Measurements from ENCODE around the gene ETS1. TPM values are rescaled to one million over a fixed set of nuclear protein-coding genes. Genes with fewer than 3 reads are reported as not detected.

ETS1 gene
- total RNA-seq, 1 donor from 2014 or later: 121 TPM

DNA sequence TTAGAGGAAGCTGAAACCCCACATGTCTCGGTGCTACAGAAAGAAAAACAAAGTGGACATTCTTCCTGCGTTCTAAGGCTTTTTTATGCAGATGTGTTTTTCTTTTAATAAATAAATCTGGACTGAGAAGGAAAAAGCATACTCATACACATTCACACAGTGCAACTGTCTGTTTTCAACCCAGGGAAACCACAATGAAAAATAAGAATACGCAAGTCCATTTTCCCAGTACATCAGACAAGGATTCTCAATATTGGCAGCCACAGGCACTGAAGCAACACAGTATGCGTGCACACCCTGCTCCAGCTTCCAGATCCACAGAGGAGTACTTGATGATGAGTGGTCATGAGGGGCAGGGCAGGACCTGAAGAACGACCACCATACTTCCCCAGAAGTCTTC, 86.9 kb downstream of the ETS1 start:
- H3K4me3 ChIP-seq: no peak overlapping the region
- ATAC-seq: no peak
- intact Hi-C loops (cut with DNase I): no loop called here
- TF ChIP-seq, protein P1, sequence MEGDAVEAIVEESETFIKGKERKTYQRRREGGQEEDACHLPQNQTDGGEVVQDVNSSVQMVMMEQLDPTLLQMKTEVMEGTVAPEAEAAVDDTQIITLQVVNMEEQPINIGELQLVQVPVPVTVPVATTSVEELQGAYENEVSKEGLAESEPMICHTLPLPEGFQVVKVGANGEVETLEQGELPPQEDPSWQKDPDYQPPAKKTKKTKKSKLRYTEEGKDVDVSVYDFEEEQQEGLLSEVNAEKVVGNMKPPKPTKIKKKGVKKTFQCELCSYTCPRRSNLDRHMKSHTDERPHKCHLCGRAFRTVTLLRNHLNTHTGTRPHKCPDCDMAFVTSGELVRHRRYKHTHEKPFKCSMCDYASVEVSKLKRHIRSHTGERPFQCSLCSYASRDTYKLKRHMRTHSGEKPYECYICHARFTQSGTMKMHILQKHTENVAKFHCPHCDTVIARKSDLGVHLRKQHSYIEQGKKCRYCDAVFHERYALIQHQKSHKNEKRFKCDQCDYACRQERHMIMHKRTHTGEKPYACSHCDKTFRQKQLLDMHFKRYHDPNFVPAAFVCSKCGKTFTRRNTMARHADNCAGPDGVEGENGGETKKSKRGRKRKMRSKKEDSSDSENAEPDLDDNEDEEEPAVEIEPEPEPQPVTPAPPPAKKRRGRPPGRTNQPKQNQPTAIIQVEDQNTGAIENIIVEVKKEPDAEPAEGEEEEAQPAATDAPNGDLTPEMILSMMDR (IDR thresholded peaks at IDR 0.05): no peak
- H3K4me1 ChIP-seq: peaks cover 100% of the 10 kb centered on the region
- H3K27ac ChIP-seq: peak overlapping the region; percentile 59
- H3K36me3 ChIP-seq: no peaks in the 10 kb centered on the region
- no peaks in the 10 kb centered on the region for H3K9me3 ChIP-seq
- H3K27me3 ChIP-seq: no peaks in the 10 kb centered on the region
- DNase-seq: no peak

DNA sequence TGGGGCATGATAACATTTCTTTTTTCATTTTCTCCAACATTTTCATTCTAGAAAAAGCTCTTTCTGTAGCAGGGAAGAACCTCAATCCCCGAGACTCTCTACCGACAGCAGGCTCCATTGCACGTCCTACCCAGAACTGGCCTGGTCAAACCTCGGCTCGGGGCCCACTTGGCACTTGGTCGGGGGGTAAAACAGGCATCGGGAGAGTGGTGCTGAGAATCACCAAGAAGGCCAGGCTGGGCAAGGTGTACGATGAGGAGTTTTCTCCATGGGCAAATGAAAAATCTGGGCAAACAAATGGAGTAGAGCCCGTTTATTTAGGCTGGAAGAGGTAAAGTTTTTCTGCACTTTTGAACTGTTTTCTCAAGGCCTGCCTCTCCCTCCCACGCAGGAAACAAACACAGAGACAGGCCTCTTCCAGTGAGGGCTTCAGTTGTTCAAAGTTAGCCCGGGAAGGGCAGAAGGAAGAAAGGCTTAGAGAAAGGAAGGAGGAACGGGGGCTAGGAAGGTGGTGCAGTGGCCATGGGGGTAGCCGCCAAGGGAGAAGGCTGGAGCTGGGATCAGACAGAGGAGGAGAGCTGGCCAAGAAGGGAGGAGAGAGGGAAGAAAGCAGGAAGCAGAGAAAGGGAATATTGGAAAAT, 87.6 kb downstream of the ETS1 start:
- Histone ChIP-seq H3K4me1 (peaks cover 96% of the 10 kb centered on the region), H3K27me3 (no peaks in the 10 kb centered on the region), H3K36me3 (no peaks in the 10 kb centered on the region), H3K4me3 (no peak overlapping the region), H3K9me3 (no peaks in the 10 kb centered on the region), H3K27ac (peak overlapping the region; percentile 59)
- no peak for DNase-seq
- ATAC-seq: no peak
- intact Hi-C loops (cut with DNase I): no loop called here
- TF ChIP-seq, protein P1 (IDR thresholded peaks at IDR 0.05): no peak

DNA sequence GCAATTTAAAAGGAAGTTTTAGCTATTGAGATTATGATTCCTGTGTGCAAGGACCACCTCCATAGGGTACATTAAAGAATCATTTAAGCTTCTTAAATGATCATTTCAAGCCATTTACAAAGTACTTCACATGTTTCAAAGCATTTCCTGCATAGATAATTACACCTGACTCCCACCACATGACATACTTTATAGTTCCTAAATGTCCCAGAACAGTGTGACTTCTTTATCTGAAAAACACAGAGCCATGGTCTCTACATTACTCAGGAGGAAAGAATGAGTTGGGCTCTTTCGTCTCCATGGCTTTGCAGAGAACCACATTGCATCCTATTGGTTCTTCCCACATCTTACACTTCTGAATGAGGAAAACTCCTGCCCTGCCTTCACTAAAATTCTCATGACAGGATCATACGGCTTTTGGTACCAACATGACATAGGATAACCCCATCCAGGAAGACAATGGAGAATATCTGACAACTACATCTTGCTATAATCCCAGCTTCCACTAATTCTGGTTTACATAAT, 88.6 kb downstream of the ETS1 start:
- Histone ChIP-seq H3K4me1 (peaks cover 87% of the 10 kb centered on the region), H3K9me3 (no peaks in the 10 kb centered on the region), H3K27ac (peak overlapping the region; percentile 32), H3K27me3 (no peaks in the 10 kb centered on the region), H3K36me3 (no peaks in the 10 kb centered on the region), H3K4me3 (no peak overlapping the region)
- TF ChIP-seq, protein P1 (IDR thresholded peaks at IDR 0.05): no peak
- intact Hi-C loops (cut with DNase I): no loop called here
- ATAC-seq (no peak), DNase-seq (no peak)

DNA sequence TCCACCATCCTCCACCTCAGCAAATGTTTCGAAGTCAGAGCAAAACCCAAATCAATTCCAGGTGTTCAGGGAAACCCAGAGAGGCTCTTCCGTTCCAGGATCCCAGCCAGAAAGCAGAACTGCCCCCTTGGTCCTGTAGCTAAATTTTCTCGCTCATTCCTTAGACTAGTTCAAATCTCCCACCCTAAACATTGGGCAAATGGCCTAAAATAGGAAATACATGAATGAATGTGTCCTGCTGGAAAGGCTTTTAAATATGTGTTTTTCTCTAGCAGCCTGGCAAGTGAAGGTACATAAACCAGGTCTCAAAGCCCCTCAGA, 89.6 kb downstream of the ETS1 start:
- H3K9me3 ChIP-seq: no peaks in the 10 kb centered on the region
- no peak for ATAC-seq
- peak overlapping the region; percentile 66 for H3K27ac ChIP-seq
- intact Hi-C loops (cut with DNase I): no loop called here
- H3K36me3 ChIP-seq: no peaks in the 10 kb centered on the region
- no peak for DNase-seq
- TF ChIP-seq, protein P1 (IDR thresholded peaks at IDR 0.05): no peak
- no peaks in the 10 kb centered on the region for H3K27me3 ChIP-seq
- H3K4me1 ChIP-seq: peaks cover 86% of the 10 kb centered on the region
- no peak overlapping the region for H3K4me3 ChIP-seq

DNA sequence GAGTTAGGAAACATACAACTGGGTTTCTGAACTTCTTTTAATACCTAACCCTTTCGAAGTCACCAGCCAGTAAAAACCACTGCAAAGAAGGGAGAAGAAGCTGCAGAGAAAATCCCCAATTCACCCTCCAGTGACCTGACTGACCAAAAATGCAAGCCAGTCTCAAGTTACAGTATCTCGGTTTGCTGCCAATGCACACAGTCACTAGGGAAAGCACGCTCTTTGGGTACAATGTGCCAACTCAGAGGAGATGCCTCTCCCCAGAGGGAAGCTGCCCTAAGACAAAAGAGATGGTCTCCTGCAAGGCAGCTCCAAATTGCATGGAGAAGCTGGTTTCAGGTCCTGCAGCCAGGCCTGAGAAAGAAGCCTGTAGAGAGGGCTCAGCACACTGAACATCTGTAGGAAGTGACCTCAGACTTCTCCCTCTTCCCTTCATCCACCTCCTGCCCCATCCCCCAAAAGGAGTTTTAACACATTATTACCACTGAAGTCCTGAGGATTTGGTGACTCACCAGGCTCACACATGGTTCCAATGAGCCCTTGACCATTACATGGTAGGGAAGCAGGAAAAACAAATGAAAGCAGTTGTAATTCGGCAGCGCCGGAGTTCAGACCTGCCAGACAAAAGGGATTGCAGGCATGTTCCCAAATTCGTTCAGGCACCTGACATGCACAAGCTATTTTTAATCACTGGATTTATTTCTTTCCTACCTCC, 90.1 kb downstream of the ETS1 start:
- H3K36me3 ChIP-seq: peaks cover 3% of the 10 kb centered on the region
- TF ChIP-seq, protein P1 (IDR thresholded peaks at IDR 0.05): no peak
- DNase-seq: no peak
- peak; percentile 67 for ATAC-seq
- no peaks in the 10 kb centered on the region for H3K9me3 ChIP-seq
- no peaks in the 10 kb centered on the region for H3K27me3 ChIP-seq
- intact Hi-C loops (cut with DNase I): no loop called here
- peaks cover 86% of the 10 kb centered on the region for H3K4me1 ChIP-seq
- H3K4me3 ChIP-seq: peak overlapping the region; percentile 2
- peak overlapping the region; percentile 66 for H3K27ac ChIP-seq

All from upper lobe of right lung (tissue), 1 donor.